ENCODE results near the gene OR51B6. TPM values are rescaled to one million over a fixed set of nuclear protein-coding genes. Genes with fewer than 3 reads are reported as not detected.
A peak's percentile ranks its signal among the peaks of the same experiment; 100 is the strongest.

OR51B6 gene, protein sequence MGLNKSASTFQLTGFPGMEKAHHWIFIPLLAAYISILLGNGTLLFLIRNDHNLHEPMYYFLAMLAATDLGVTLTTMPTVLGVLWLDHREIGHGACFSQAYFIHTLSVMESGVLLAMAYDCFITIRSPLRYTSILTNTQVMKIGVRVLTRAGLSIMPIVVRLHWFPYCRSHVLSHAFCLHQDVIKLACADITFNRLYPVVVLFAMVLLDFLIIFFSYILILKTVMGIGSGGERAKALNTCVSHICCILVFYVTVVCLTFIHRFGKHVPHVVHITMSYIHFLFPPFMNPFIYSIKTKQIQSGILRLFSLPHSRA
- not detected in 2 replicates for total RNA-seq (2014; rRNA removed; shearing (Covaris generic))
- not detected in 2 replicates for polyA plus RNA-seq (2016; fragmentation: Nextera tagmentation; extraction: Ambion mirVana)

DNA sequence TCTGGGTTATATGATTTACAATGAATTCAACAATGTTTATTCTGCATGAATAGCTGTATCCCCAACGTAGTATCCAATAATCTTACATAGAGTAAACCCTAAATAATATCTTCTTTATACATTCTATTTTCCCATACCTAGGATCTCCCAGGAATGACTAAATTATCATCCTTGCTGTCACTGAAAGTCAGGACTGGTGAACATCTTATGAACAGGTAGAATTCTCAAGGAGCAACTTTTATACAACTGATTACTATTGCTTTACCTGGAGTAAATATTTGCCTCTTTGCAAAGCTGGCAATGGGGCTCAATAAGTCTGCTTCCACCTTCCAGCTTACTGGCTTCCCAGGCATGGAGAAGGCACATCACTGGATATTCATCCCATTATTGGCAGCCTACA lies at the start of gene OR51B6:
Gene OR51B6 (plus strand): TSS at position 301 of the 400 bp plus-strand sequence. CDS start 0 bp downstream, at position 301.
- Histone ChIP-seq H4K20me1 (ENCODE audit: insufficient read depth) (no peaks in the 10 kb centered on the region), H3K4me1 (ENCODE audit: insufficient read depth) (no peaks in the 10 kb centered on the region), H3K27ac (no peak within 1 kb of the TSS), H3K79me2 (ENCODE audit: insufficient read depth) (no peaks in the 10 kb centered on the region), H3K36me3 (ENCODE audit: low read depth) (no peaks in the 10 kb centered on the region), H3K4me2 (ENCODE audit: unreplicated experiment) (no peak within 1 kb of the TSS), H3K4me3 (no peak within 1 kb of the TSS), H3K9me2 (ENCODE audit: insufficient read depth) (no peaks in the 10 kb centered on the region), H3K9ac (no peak within 1 kb of the TSS), H3F3A (ENCODE audit: insufficient read depth) (no peaks in the 10 kb centered on the region), H2AFZ (no peak within 1 kb of the TSS), H3K9me3 (ENCODE audit: low read depth) (no peaks in the 10 kb centered on the region), H3K27me3 (replicated peaks; ENCODE audit: insufficient read depth) (no peaks in the 10 kb centered on the region)
- in situ Hi-C loops (cut with MboI), result no loop called here
- TF ChIP-seq EZH2phosphoT487 (IDR thresholded peaks at IDR 0.05; ENCODE audit: insufficient read depth, low read depth) (no peak), EZH2 (IDR thresholded peaks at IDR 0.05; ENCODE audit: insufficient read depth, poor library complexity, severe bottlenecking) (no peak)
- no peak for DNase-seq
- WGBS, 2 experiments (ENCODE audit: low coverage in 1 of 2, low lambda C conversion rate in 2 of 2, missing lambda C conversion rate in 2 of 2), result 23 to 40% methylated on average over 1 of the region's 1 CpG

GRCh38 chr11:5301846-5302245 lies 49.5 kb upstream of the OR51B6 start, which contains the start of gene OR51B4:
Gene OR51B4 (minus strand): TSS chr11:5301946. CDS start chr11:5301946, 0 bp downstream.
- no peaks in the 10 kb centered on the region for H3K79me2 ChIP-seq (ENCODE audit: insufficient read depth)
- H2AFZ ChIP-seq, result no peak within 1 kb of the TSS
- H3K4me3 ChIP-seq, result no peak within 1 kb of the TSS
- in situ Hi-C loops (cut with MboI), result no loop called here
- H3K9ac ChIP-seq, result no peak within 1 kb of the TSS
- TF ChIP-seq EZH2 (IDR thresholded peaks at IDR 0.05; ENCODE audit: insufficient read depth, poor library complexity, severe bottlenecking) (no peak), EZH2phosphoT487 (IDR thresholded peaks at IDR 0.05; ENCODE audit: insufficient read depth, low read depth) (no peak)
- no peaks in the 10 kb centered on the region for H3K27me3 ChIP-seq (replicated peaks; ENCODE audit: insufficient read depth)
- peaks cover 28% of the 10 kb centered on the region for H3K4me1 ChIP-seq (ENCODE audit: insufficient read depth)
- no peaks in the 10 kb centered on the region for H3K36me3 ChIP-seq (ENCODE audit: low read depth)
- no peaks in the 10 kb centered on the region for H3K9me2 ChIP-seq (ENCODE audit: insufficient read depth)
- no peaks in the 10 kb centered on the region for H3K9me3 ChIP-seq (ENCODE audit: low read depth)
- H3K4me2 ChIP-seq (ENCODE audit: unreplicated experiment), result no peak within 1 kb of the TSS
- 78 to 79% methylated on average over 2 of the region's 2 CpGs for WGBS, 2 experiments (ENCODE audit: low coverage in 1 of 2, low lambda C conversion rate in 2 of 2, missing lambda C conversion rate in 2 of 2)
- no peak within 1 kb of the TSS for H3K27ac ChIP-seq
- no peaks in the 10 kb centered on the region for H4K20me1 ChIP-seq (ENCODE audit: insufficient read depth)
- no peak for DNase-seq
- H3F3A ChIP-seq (ENCODE audit: insufficient read depth), result 0 out of 2 replicates have a peak, but pooled peaks cover 20% of the 10 kb centered on the region

- no peaks in the 10 kb centered on the region for H3K79me2 ChIP-seq (ENCODE audit: insufficient read depth)
- H3K4me1 ChIP-seq (ENCODE audit: insufficient read depth), result peaks cover 20% of the 10 kb centered on the region
- H3F3A ChIP-seq (ENCODE audit: insufficient read depth), result 0 out of 2 replicates have a peak, but pooled peaks cover 20% of the 10 kb centered on the region
- H3K4me3 ChIP-seq, result no peak overlapping the region
- peak overlapping the region; percentile 44 for H3K4me2 ChIP-seq (ENCODE audit: unreplicated experiment)
- TF ChIP-seq EZH2 (IDR thresholded peaks at IDR 0.05; ENCODE audit: insufficient read depth, poor library complexity, severe bottlenecking), result no peak
- TF ChIP-seq EZH2phosphoT487 (IDR thresholded peaks at IDR 0.05; ENCODE audit: insufficient read depth, low read depth), result no peak
- H3K9ac ChIP-seq, result no peak overlapping the region
- 76% methylated on average over 5 of the region's 5 CpGs for WGBS, 2 experiments (ENCODE audit: low coverage in 1 of 2, low lambda C conversion rate in 2 of 2, missing lambda C conversion rate in 2 of 2)
- in situ Hi-C loops (cut with MboI), result no loop called here
- no peaks in the 10 kb centered on the region for H4K20me1 ChIP-seq (ENCODE audit: insufficient read depth)
- DNase-seq, result no peak
- H2AFZ ChIP-seq, result no peak overlapping the region
- H3K27me3 ChIP-seq (replicated peaks; ENCODE audit: insufficient read depth), result no peaks in the 10 kb centered on the region
- H3K9me3 ChIP-seq (ENCODE audit: low read depth), result no peaks in the 10 kb centered on the region
- peak overlapping the region; percentile 20; the same call in 1 of the 2 replicates for H3K27ac ChIP-seq
- H3K9me2 ChIP-seq (ENCODE audit: insufficient read depth), result 0 out of 2 replicates have a peak, but pooled peaks cover 4% of the 10 kb centered on the region
- no peaks in the 10 kb centered on the region for H3K36me3 ChIP-seq (ENCODE audit: low read depth)
These were observed 47.7 kb upstream of the OR51B6 start for GRCh38 chr11:5303626-5304025.

DNA sequence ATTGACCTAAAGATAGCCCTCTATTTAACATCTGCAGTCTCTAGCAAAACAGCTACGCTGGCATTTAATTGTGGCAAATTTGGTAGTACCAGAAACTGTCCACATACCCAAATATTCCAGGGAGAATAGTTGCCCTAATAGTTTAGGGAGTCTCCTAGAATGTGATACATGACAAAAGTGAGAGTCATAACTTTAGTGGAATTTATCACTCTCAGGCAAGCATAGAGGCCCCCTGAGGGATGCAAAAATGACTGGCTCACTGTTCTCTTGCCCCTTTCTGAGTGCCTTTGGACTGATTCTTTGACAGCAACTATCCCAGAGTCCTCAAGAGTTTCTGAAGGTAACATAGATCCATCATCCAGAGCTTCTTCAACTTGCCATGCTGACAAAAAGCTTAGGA lies 47.3 kb upstream of the OR51B6 start:
- no peaks in the 10 kb centered on the region for H4K20me1 ChIP-seq (ENCODE audit: insufficient read depth)
- no peaks in the 10 kb centered on the region for H3K27me3 ChIP-seq (replicated peaks; ENCODE audit: insufficient read depth)
- H3K9ac ChIP-seq, result no peak overlapping the region
- H3K4me1 ChIP-seq (ENCODE audit: insufficient read depth), result peaks cover 20% of the 10 kb centered on the region
- no peaks in the 10 kb centered on the region for H3K36me3 ChIP-seq (ENCODE audit: low read depth)
- H3K4me3 ChIP-seq, result no peak overlapping the region
- 0 out of 2 replicates have a peak, but pooled peaks cover 20% of the 10 kb centered on the region for H3F3A ChIP-seq (ENCODE audit: insufficient read depth)
- peak overlapping the region; percentile 55; the same call in 1 of the 2 replicates for H2AFZ ChIP-seq
- H3K27ac ChIP-seq, result peak overlapping the region; percentile 20
- peak overlapping the region; percentile 6 for H3K4me2 ChIP-seq (ENCODE audit: unreplicated experiment)
- H3K79me2 ChIP-seq (ENCODE audit: insufficient read depth), result no peaks in the 10 kb centered on the region
- TF ChIP-seq EZH2phosphoT487 (IDR thresholded peaks at IDR 0.05; ENCODE audit: insufficient read depth, low read depth) (no peak), EZH2 (IDR thresholded peaks at IDR 0.05; ENCODE audit: insufficient read depth, poor library complexity, severe bottlenecking) (no peak)
- WGBS, 2 experiments (ENCODE audit: low coverage in 1 of 2, low lambda C conversion rate in 2 of 2, missing lambda C conversion rate in 2 of 2), result 89 to 97% methylated on average over 1 of the region's 1 CpG
- no peaks in the 10 kb centered on the region for H3K9me3 ChIP-seq (ENCODE audit: low read depth)
- DNase-seq, result peak; percentile 60
- 0 out of 2 replicates have a peak, but pooled peaks cover 4% of the 10 kb centered on the region for H3K9me2 ChIP-seq (ENCODE audit: insufficient read depth)
- in situ Hi-C loops (cut with MboI), result no loop called here

All from GM23248 (cell line).